Epithelial cell of proximal tubule (primary cell): Measurements from ENCODE around the gene PPP4R4. TPM values are rescaled to one million over a fixed set of nuclear protein-coding genes. Genes with fewer than 3 reads are reported as not detected.

Experiments used
- DNase-seq: peaks from one replicate; pipeline ENCODE4 v3.0.0-alpha.2; 2011; ENCODE audit warnings: low read depth
- H3K4me3 ChIP-seq: 2 replicates; pipeline ENCODE4 v1.5.1; 2011; ENCODE audit warnings: low read depth, mild to moderate bottlenecking, low read length
- CTCF ChIP-seq: conservative IDR thresholded peaks from 2 replicates; pipeline ENCODE4 v1.5.1; 2012; ENCODE audit warnings: low read depth, mild to moderate bottlenecking, low read length
- total RNA-seq: library from RNA; depleted of rRNA; stranded (reverse); fragments of >200 nt; gene quantifications from 2 replicates; pipeline ENCODE4 v1.2.3, GENCODE V29; 2015

Gene PPP4R4
- total RNA-seq, 1 donor from 2014 or later = 1.7 TPM

DNA sequence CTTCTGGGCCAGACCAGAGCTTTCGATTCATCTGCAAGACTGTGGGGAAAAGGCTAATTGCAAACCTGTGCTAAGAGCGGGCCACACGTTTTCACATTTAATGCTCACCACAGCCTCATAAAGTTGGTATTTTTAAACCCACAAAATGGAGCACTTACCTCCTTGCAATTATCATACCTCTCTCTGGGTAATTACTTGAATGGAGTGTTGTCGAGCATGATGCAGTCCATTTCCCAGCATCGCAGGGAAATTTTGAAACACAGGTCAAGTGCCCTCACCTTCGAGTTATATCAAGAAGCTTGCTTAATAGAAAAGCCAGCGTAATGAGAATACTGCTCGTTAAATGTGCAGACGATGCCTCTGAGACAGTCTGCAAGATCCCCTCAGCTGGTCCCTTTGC, 35.9 kb upstream of the PPP4R4 start:
- H3K4me3 ChIP-seq = no peak overlapping the region
- no peak for DNase-seq
- TF ChIP-seq CTCF = no peak

- DNase-seq = no peak
- TF ChIP-seq CTCF = no peak
- H3K4me3 ChIP-seq = no peak overlapping the region
Measured at GRCh38 chr14:94139006-94139405, 35.1 kb upstream of the PPP4R4 start.

- H3K4me3 ChIP-seq = no peak overlapping the region
- no peak for DNase-seq
- TF ChIP-seq CTCF = no peak
Measured at GRCh38 chr14:94139421-94139820, 34.7 kb upstream of the PPP4R4 start.

- DNase-seq = no peak
- no peak overlapping the region for H3K4me3 ChIP-seq
- no peak for TF ChIP-seq CTCF
Measured at GRCh38 chr14:94142247-94142646, 31.9 kb upstream of the PPP4R4 start.

GRCh38 chr14:94142836-94143235, 31.3 kb upstream of the PPP4R4 start:
- DNase-seq = no peak
- no peak for TF ChIP-seq CTCF
- no peak overlapping the region for H3K4me3 ChIP-seq

GRCh38 chr14:94143239-94143638, 30.9 kb upstream of the PPP4R4 start:
- no peak overlapping the region for H3K4me3 ChIP-seq
- DNase-seq = no peak
- TF ChIP-seq CTCF = peak; percentile 56

GRCh38 chr14:94143711-94144110, 30.4 kb upstream of the PPP4R4 start:
- H3K4me3 ChIP-seq = no peak overlapping the region
- no peak for TF ChIP-seq CTCF
- no peak for DNase-seq
